Epithelial cell of proximal tubule (primary cell): Measurements from ENCODE around the gene B4GALT2. TPM values are rescaled to one million over a fixed set of nuclear protein-coding genes. Genes with fewer than 3 reads are reported as not detected.

Source experiments
- DNase-seq: peaks from one replicate; pipeline ENCODE4 v3.0.0-alpha.2; 2011; ENCODE audit warnings: low read depth
- H3K4me3 ChIP-seq: 2 replicates; pipeline ENCODE4 v1.5.1; 2011; ENCODE audit warnings: low read depth, mild to moderate bottlenecking, low read length
- total RNA-seq: library from RNA; depleted of rRNA; stranded (reverse); fragments of >200 nt; gene quantifications from 2 replicates; pipeline ENCODE4 v1.2.3, GENCODE V29; 2015
- TF ChIP-seq, protein P1 (sequence below): conservative IDR thresholded peaks from 2 replicates; pipeline ENCODE4 v1.5.1; 2012; ENCODE audit warnings: low read depth, mild to moderate bottlenecking, low read length

Gene B4GALT2
- total RNA-seq, 1 donor from 2014 or later: 69.5 TPM

DNA sequence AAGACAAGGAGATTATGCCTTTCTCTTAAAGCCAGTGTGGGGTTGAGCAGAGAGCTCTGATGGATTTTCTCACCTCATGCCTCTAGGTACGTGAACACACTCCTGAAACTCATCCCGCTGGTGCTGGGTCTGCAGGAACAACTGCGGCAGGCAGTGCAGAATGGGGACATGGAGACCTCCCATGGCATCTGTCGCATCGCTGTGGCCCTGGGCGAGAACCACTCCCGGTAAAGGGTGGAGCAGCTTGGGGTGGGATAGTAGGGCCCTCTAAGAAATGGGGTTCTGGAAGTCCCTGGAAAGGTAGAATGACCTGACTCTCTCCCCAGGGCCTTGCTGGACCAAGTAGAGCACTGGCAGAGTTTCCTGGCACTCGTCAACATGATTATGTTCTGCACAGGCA lies 22.8 kb upstream of the B4GALT2 start:
- TF ChIP-seq, protein P1, sequence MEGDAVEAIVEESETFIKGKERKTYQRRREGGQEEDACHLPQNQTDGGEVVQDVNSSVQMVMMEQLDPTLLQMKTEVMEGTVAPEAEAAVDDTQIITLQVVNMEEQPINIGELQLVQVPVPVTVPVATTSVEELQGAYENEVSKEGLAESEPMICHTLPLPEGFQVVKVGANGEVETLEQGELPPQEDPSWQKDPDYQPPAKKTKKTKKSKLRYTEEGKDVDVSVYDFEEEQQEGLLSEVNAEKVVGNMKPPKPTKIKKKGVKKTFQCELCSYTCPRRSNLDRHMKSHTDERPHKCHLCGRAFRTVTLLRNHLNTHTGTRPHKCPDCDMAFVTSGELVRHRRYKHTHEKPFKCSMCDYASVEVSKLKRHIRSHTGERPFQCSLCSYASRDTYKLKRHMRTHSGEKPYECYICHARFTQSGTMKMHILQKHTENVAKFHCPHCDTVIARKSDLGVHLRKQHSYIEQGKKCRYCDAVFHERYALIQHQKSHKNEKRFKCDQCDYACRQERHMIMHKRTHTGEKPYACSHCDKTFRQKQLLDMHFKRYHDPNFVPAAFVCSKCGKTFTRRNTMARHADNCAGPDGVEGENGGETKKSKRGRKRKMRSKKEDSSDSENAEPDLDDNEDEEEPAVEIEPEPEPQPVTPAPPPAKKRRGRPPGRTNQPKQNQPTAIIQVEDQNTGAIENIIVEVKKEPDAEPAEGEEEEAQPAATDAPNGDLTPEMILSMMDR: no peak
- no peak overlapping the region for H3K4me3 ChIP-seq
- DNase-seq: no peak

DNA sequence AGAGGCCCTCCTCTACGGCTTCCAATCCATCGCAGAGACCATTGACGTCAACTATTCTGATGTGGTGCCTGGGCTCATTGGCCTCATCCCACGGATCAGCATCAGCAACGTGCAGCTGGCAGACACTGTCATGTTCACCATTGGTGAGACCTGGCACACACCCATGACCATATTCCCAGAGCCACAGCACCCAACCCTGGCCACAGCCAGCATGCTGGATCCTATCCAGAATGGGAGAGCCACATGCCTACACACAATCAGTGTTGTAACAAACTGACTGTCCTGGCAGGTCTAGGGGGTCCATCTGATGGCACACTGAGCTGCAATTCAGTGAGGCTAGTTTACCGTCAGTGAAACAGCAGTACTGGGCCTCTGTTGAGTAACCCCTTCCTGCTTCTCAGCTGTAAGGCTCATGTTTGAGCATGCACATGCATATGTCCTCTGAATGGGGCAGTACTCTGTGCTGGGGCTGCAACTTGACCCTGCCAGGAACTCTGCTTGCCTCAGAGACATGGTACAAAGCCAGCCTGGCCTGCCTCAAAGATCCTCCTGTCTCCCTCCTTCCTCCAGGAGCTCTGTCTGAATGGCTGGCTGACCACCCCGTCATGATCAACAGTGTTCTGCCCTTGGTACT lies 21.5 kb upstream of the B4GALT2 start:
- DNase-seq: no peak
- H3K4me3 ChIP-seq: no peak overlapping the region
- TF ChIP-seq, protein P1: no peak

DNA sequence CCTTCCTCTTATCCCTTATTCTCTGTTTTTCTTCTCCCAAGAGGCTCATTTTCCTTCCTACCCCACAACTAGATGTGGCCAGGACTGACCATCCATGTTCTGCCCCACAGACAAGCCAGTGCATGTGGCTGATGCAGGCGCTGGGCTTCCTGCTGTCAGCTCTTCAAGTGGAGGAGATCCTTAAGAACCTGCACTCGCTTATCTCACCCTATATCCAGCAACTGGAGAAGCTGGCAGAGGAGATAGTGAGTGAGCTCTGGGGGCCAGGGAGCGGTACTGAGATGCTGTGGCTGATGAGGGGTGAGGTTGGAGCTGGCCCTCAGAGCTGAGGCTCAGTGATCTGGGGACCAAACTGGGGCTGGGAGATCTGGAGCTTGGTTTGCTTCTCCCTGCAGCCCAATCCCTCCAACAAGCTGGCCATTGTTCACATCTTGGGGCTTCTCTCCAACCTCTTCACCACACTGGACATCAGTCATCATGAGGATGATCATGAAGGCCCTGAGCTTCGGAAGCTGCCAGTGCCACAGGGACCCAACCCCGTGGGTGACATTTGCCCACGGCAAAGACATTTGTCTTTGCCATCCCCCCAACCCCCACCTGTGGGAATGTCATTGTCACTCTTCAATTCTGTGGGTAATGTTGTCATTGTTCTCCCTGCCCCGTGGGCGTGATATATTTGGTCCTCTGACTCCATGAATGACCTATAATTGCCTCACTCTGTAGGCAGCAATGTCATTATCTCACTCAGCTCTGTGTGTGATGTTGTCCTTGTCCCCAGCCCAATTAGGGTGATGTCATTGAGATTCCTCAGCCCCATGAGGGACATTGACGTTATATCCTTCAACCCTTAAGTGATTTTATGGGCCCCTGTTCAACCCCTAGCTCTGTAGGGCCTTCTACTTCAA lies 20.4 kb upstream of the B4GALT2 start:
- no peak for DNase-seq
- no peak overlapping the region for H3K4me3 ChIP-seq
- TF ChIP-seq, protein P1: no peak

GRCh38 chr1:43960798-43961197 lies 18.2 kb upstream of the B4GALT2 start:
- no peak overlapping the region for H3K4me3 ChIP-seq
- no peak for DNase-seq
- TF ChIP-seq, protein P1: no peak

DNA sequence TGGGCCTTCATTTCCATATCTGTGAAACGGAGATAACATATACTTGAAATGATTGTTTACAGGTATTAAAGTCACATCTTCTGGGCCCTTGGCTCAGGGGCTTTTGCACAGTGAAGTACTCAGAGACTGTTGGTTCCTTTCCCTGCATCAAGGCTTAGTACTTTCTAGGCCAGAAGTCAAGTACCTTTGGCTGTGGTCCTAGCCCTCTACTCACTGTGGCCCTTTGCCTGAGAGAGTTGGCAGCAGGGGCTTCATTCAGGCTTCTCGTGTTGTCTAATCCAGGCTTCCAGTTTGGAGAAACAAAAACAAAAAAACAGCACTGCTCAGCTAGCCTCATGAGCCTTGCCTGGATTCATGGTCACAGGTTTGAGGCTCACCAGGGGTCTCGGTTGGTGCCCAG lies 17.3 kb upstream of the B4GALT2 start:
- DNase-seq: no peak
- H3K4me3 ChIP-seq: no peak overlapping the region
- TF ChIP-seq, protein P1: no peak

GRCh38 chr1:43962324-43962723 lies 16.7 kb upstream of the B4GALT2 start:
- DNase-seq: no peak
- H3K4me3 ChIP-seq: no peak overlapping the region
- TF ChIP-seq, protein P1: no peak

- no peak for DNase-seq
- TF ChIP-seq, protein P1: no peak
- H3K4me3 ChIP-seq: no peak overlapping the region
Measured at GRCh38 chr1:43963006-43963405, 16.0 kb upstream of the B4GALT2 start.
